HL-60 (cell line): Measurements from ENCODE around the gene COL1A2.

Experiments used
- DNase-seq, 2 experiments: peaks; one replicate each; pipeline ENCODE4 v3.0.0-alpha.2; 2010 to 2020; ENCODE audit warnings: low read depth in 1 of 2, low spot score in 1 of 2
- H3K27ac ChIP-seq: fragments of 250-450 bp; sonication (Bioruptor Pico); replicated peaks from 2 replicates; pipeline ENCODE4 v1.5.1; 2020; ENCODE audit warnings: mild to moderate bottlenecking, moderate library complexity
- H3K27me3 ChIP-seq: fragments of 250-450 bp; sonication (Bioruptor Pico); 2 replicates; pipeline ENCODE4 v1.5.1; 2021; ENCODE audit warnings: mild to moderate bottlenecking, moderate library complexity; ENCODE audit not compliant: insufficient read depth, poor library complexity, severe bottlenecking
- H3K4me3 ChIP-seq: replicated peaks from 2 replicates; pipeline ENCODE4 v1.5.1; 2011; ENCODE audit warnings: mild to moderate bottlenecking, control low read depth, low read length; ENCODE audit not compliant: insufficient read depth
- GABPA ChIP-seq: IDR thresholded peaks from 2 replicates; pipeline ENCODE4 v1.6.1; 2012; ENCODE audit warnings: low read depth
- POLR2AphosphoS5 ChIP-seq: IDR thresholded peaks from 2 replicates; pipeline ENCODE4 v1.6.1; 2012; ENCODE audit warnings: low read depth
- SPI1 ChIP-seq: IDR thresholded peaks from 2 replicates; pipeline ENCODE4 v1.6.1; 2012; ENCODE audit warnings: low read depth, mild to moderate bottlenecking, borderline replicate concordance
- TF ChIP-seq, protein P1 (sequence below): IDR thresholded peaks from 2 replicates; pipeline ENCODE4 v1.6.1; 2012; ENCODE audit warnings: low read depth; ENCODE audit not compliant: insufficient replicate concordance
- TF ChIP-seq, protein P2 (sequence below): IDR thresholded peaks from one replicate; pipeline ENCODE4 v1.5.1; 2011; ENCODE audit warnings: low read length, control low read depth, inconsistent platforms; ENCODE audit not compliant: insufficient read depth

The COL1A2 gene

DNA sequence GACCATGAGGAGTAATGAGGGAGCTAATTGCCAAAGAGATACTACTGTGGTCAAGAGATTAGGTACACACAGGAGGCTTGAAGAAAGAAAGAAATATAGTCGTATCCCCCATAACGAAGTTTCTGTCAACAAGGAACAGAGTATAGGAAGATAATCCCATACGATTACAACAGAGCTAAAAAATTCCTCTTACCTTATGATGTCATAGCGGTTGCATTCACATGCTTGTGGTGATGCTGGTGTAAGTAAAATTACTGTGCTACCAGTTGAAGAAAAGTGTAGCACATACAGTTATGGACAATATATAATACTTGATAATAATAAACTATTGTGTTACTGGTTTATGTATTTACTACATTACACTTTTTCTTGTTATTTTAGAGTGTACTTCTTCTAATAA lies 63.3 kb downstream of the COL1A2 start:
- no peak for TF ChIP-seq GABPA
- TF ChIP-seq, protein P1, sequence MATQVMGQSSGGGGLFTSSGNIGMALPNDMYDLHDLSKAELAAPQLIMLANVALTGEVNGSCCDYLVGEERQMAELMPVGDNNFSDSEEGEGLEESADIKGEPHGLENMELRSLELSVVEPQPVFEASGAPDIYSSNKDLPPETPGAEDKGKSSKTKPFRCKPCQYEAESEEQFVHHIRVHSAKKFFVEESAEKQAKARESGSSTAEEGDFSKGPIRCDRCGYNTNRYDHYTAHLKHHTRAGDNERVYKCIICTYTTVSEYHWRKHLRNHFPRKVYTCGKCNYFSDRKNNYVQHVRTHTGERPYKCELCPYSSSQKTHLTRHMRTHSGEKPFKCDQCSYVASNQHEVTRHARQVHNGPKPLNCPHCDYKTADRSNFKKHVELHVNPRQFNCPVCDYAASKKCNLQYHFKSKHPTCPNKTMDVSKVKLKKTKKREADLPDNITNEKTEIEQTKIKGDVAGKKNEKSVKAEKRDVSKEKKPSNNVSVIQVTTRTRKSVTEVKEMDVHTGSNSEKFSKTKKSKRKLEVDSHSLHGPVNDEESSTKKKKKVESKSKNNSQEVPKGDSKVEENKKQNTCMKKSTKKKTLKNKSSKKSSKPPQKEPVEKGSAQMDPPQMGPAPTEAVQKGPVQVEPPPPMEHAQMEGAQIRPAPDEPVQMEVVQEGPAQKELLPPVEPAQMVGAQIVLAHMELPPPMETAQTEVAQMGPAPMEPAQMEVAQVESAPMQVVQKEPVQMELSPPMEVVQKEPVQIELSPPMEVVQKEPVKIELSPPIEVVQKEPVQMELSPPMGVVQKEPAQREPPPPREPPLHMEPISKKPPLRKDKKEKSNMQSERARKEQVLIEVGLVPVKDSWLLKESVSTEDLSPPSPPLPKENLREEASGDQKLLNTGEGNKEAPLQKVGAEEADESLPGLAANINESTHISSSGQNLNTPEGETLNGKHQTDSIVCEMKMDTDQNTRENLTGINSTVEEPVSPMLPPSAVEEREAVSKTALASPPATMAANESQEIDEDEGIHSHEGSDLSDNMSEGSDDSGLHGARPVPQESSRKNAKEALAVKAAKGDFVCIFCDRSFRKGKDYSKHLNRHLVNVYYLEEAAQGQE: no peak
- TF ChIP-seq, protein P2, sequence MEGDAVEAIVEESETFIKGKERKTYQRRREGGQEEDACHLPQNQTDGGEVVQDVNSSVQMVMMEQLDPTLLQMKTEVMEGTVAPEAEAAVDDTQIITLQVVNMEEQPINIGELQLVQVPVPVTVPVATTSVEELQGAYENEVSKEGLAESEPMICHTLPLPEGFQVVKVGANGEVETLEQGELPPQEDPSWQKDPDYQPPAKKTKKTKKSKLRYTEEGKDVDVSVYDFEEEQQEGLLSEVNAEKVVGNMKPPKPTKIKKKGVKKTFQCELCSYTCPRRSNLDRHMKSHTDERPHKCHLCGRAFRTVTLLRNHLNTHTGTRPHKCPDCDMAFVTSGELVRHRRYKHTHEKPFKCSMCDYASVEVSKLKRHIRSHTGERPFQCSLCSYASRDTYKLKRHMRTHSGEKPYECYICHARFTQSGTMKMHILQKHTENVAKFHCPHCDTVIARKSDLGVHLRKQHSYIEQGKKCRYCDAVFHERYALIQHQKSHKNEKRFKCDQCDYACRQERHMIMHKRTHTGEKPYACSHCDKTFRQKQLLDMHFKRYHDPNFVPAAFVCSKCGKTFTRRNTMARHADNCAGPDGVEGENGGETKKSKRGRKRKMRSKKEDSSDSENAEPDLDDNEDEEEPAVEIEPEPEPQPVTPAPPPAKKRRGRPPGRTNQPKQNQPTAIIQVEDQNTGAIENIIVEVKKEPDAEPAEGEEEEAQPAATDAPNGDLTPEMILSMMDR: no peak
- TF ChIP-seq SPI1: no peak
- TF ChIP-seq POLR2AphosphoS5: no peak
- no peak overlapping the region for H3K4me3 ChIP-seq

DNA sequence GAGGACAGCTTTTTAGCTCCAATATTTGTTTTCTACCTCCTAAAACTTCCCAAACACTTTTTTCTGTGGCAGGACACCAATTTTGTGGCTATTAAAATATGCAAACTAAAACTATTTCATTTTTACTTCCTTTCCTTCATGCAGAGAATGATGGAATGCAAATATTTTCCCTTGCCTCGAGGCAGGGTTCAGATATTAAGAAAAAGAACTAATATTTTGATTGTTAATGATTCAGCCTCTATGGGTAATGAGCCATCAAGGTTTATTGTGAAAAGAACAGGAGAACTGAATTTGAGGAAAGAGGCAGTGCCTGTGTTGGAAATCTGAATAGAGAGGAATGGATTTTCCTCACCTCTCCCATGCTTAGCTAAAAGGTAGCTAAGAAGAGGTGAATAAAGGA lies 71.8 kb downstream of the COL1A2 start:
- no peak overlapping the region for H3K27ac ChIP-seq
- DNase-seq: no peak
- H3K4me3 ChIP-seq: no peak overlapping the region
- TF ChIP-seq GABPA (no peak), POLR2AphosphoS5 (no peak), SPI1 (no peak)
- H3K27me3 ChIP-seq: no peaks in the 10 kb centered on the region

More for the DNA sequence above, 63.3 kb downstream of the COL1A2 start:
- H3K27ac ChIP-seq: no peak overlapping the region
- H3K27me3 ChIP-seq: no peaks in the 10 kb centered on the region
- DNase-seq: no peak

DNA sequence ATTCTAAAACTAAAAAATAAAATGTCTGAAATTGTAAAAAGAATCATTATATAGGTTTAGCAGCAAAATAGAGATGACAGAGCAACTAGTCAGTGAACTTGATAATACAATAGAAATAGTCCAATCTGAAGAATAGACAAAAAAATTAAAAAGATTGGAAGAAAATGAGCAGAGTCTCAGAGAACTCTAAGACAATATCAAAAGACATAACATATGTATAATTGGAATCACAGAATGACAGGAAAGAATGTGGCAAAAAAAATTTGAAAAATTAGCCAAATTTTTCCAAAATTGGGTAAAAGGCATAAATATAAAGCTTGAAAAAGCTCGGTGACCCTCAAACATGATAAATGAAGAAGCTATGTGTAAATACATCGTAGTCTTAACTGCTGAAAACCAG lies 76.9 kb downstream of the COL1A2 start:
- TF ChIP-seq, protein P1: no peak
- TF ChIP-seq SPI1 (no peak), POLR2AphosphoS5 (no peak), GABPA (no peak)
- TF ChIP-seq, protein P2: no peak
- H3K27me3 ChIP-seq: no peaks in the 10 kb centered on the region
- H3K4me3 ChIP-seq: no peak overlapping the region
- H3K27ac ChIP-seq: no peak overlapping the region
- no peak for DNase-seq

DNA sequence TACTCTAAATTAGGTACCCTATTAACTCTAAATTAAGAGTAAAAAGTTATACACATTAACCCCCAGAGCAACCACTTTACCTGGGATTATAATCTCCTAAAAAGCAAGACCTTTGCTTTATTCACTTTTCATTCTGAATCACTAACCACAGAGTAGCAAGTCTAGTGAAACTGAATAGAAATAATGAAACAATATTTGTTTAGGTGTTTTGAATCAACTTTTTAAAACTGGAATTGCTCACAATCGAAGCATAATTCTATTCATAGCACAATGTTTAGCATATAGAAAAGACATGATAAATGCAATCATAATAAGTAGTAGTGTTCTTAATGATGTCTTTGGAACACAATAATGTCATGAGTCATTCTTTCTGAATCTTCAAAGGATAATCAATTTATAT lies 77.9 kb downstream of the COL1A2 start:
- Histone ChIP-seq H3K27me3 (no peaks in the 10 kb centered on the region), H3K27ac (no peak overlapping the region), H3K4me3 (no peak overlapping the region)
- no peak for TF ChIP-seq GABPA
- DNase-seq: no peak

DNA sequence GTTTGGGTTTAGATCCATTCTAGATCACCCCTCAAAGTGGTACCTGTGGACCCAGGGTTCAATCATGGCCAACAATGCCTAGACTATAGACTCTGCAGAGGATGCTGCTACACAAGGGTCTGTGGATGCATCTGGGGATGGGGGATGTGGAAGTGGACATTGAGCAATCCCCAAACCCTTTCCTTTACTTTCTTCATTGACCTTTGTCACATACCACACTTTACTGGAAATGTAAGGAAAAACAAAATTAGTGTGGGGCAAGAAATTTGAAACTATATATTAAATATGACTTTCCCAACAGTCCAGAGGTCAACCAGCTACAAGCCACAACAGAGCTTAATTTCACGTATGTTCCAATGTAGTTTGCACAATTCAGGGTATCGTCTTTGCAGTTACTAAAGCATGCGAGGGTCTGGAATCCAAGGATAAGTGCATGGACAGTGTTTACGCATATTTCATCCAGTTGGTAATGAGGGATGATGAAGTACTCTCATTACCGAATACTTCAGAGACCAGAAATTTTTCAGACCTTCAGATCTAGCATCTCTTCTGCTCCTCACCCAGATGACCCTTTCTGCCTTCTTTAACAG lies 81.7 kb downstream of the COL1A2 start:
- no peak overlapping the region for H3K4me3 ChIP-seq
- H3K27me3 ChIP-seq: no peaks in the 10 kb centered on the region
- TF ChIP-seq, protein P2: no peak
- no peak for TF ChIP-seq SPI1
- TF ChIP-seq POLR2AphosphoS5: no peak
- TF ChIP-seq, protein P1: no peak
- TF ChIP-seq GABPA: no peak
- H3K27ac ChIP-seq: no peak overlapping the region
- DNase-seq: no peak
